Endothelial cell of umbilical vein (primary cell): ENCODE results near the gene DIDO1.
A peak's percentile ranks its signal among the peaks of the same experiment; 100 is the strongest.

Experiments used
- CTCF ChIP-seq, 2 donors: IDR thresholded peaks; 1 replicate in 1 of 2; 2 replicates in 1 of 2; pipeline ENCODE4 v1.5.1; 2011; ENCODE audit warnings: low read length in 2 of 2, mild to moderate bottlenecking in 2 of 2, moderate library complexity in 2 of 2, control low read depth in 1 of 2, inconsistent platforms in 1 of 2, low read depth in 1 of 2; ENCODE audit not compliant: insufficient read depth in 1 of 2; ENCODE audit errors: extremely low read depth in 1 of 2
- EZH2 ChIP-seq: IDR thresholded peaks from 2 replicates; pipeline ENCODE4 v1.6.1; 2012; ENCODE audit warnings: borderline replicate concordance, low read depth, mild to moderate bottlenecking, moderate library complexity, low read length, inconsistent platforms; ENCODE audit not compliant: severe bottlenecking
- MYC ChIP-seq: IDR thresholded peaks from one replicate; pipeline ENCODE4 v1.6.1; 2011; ENCODE audit warnings: mild to moderate bottlenecking, low read depth, low read length
- POLR2A ChIP-seq: IDR thresholded peaks from 2 replicates; pipeline ENCODE4 v1.6.1; 2012; ENCODE audit warnings: low read depth, mild to moderate bottlenecking, control low read depth, low read length

GRCh38 chr20:62972845-62973745, 46.8 kb upstream of the DIDO1 start:
- no peak for TF ChIP-seq CTCF (IDR thresholded peaks at IDR 0.05; ENCODE audit: extremely low read depth in 1 of 2, insufficient read depth in 1 of 2, low read depth in 1 of 2, low read length in 2 of 2)
- no peak for TF ChIP-seq POLR2A
- peak; percentile 77 for TF ChIP-seq EZH2
- no peak for TF ChIP-seq MYC
